ENCODE data around the gene XCR1.

DNA sequence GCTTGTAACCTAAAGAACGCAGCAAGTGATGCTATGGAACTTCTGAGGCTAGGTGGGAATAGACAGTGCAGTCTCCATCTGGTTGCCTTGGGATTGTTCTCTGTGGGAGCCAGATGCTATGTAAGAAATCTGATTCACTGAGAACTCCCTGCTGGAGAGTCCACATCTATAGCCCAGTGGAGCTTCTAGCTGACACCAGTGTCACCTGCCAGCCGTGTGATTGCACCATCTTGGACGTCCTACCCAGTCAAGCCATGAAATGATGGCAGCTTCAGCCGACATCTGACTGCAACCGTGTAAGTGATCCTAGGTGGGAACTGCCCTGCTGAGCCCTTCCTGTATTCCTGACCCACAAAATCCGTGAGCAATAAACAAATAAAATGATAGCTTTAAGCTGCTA is 19.2 kb downstream of the XCR1 start:
- TF ChIP-seq ZFX (IDR thresholded peaks at IDR 0.05): no peak
- TF ChIP-seq, protein P1, sequence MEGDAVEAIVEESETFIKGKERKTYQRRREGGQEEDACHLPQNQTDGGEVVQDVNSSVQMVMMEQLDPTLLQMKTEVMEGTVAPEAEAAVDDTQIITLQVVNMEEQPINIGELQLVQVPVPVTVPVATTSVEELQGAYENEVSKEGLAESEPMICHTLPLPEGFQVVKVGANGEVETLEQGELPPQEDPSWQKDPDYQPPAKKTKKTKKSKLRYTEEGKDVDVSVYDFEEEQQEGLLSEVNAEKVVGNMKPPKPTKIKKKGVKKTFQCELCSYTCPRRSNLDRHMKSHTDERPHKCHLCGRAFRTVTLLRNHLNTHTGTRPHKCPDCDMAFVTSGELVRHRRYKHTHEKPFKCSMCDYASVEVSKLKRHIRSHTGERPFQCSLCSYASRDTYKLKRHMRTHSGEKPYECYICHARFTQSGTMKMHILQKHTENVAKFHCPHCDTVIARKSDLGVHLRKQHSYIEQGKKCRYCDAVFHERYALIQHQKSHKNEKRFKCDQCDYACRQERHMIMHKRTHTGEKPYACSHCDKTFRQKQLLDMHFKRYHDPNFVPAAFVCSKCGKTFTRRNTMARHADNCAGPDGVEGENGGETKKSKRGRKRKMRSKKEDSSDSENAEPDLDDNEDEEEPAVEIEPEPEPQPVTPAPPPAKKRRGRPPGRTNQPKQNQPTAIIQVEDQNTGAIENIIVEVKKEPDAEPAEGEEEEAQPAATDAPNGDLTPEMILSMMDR (conservative IDR thresholded peaks at IDR 0.05): no peak

All from C4-2B (cell line).